Measurements from ENCODE around the gene RHBDL1.

Gene RHBDL1

GRCh38 chr16:648071-648780, 27.2 kb upstream of the RHBDL1 start (continued):
- no peak for TF ChIP-seq ZNF561 (tag by site-specific recombination; IDR thresholded peaks at IDR 0.05; ENCODE audit: borderline replicate concordance)
- peak; percentile 85 for TF ChIP-seq SCRT2 (tag by site-specific recombination; IDR thresholded peaks at IDR 0.05)
- no peak for TF ChIP-seq ZNF792 (tag by site-specific recombination; IDR thresholded peaks at IDR 0.05)
- no peak for TF ChIP-seq WT1 (tag by site-specific recombination; IDR thresholded peaks at IDR 0.05)
- TF ChIP-seq ZNF223 (tag by site-specific recombination; IDR thresholded peaks at IDR 0.05): no peak
- TF ChIP-seq, protein P1, sequence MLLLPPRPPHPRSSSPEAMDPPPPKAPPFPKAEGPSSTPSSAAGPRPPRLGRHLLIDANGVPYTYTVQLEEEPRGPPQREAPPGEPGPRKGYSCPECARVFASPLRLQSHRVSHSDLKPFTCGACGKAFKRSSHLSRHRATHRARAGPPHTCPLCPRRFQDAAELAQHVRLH (tag by site-specific recombination; IDR thresholded peaks at IDR 0.05): no peak
- TF ChIP-seq, protein P2, sequence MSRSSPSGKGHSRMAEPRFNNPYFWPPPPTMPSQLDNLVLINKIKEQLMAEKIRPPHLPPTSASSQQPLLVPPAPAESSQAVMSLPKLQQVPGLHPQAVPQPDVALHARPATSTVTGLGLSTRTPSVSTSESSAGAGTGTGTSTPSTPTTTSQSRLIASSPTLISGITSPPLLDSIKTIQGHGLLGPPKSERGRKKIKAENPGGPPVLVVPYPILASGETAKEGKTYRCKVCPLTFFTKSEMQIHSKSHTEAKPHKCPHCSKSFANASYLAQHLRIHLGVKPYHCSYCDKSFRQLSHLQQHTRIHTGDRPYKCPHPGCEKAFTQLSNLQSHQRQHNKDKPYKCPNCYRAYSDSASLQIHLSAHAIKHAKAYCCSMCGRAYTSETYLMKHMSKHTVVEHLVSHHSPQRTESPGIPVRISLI (tag by site-specific recombination; IDR thresholded peaks at IDR 0.05): no peak
- no peak for TF ChIP-seq ZNF140 (tag by site-specific recombination; IDR thresholded peaks at IDR 0.05)
- no peak for TF ChIP-seq ZNF404 (tag by site-specific recombination; IDR thresholded peaks at IDR 0.05)
- no peak for TF ChIP-seq ZNF488 (tag by site-specific recombination; IDR thresholded peaks at IDR 0.05)
- TF ChIP-seq ZNF768 (tag by site-specific recombination; IDR thresholded peaks at IDR 0.05): no peak
- no peak for TF ChIP-seq ZNF157 (tag by site-specific recombination; IDR thresholded peaks at IDR 0.05)
- no peak for TF ChIP-seq ZNF266 (tag by site-specific recombination; IDR thresholded peaks at IDR 0.05; ENCODE audit: low read depth)
- TF ChIP-seq, protein P3, sequence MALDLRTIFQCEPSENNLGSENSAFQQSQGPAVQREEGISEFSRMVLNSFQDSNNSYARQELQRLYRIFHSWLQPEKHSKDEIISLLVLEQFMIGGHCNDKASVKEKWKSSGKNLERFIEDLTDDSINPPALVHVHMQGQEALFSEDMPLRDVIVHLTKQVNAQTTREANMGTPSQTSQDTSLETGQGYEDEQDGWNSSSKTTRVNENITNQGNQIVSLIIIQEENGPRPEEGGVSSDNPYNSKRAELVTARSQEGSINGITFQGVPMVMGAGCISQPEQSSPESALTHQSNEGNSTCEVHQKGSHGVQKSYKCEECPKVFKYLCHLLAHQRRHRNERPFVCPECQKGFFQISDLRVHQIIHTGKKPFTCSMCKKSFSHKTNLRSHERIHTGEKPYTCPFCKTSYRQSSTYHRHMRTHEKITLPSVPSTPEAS (tag by site-specific recombination; IDR thresholded peaks at IDR 0.05): no peak
- TF ChIP-seq ZBTB6 (tag by site-specific recombination; IDR thresholded peaks at IDR 0.05): no peak
- peak; percentile 58; the same call in 1 of the 2 replicates for TF ChIP-seq ZNF423 (tag by site-specific recombination; IDR thresholded peaks at IDR 0.05)
- TF ChIP-seq ZBTB20 (tag by site-specific recombination; IDR thresholded peaks at IDR 0.05): no peak
- TF ChIP-seq, protein P4, sequence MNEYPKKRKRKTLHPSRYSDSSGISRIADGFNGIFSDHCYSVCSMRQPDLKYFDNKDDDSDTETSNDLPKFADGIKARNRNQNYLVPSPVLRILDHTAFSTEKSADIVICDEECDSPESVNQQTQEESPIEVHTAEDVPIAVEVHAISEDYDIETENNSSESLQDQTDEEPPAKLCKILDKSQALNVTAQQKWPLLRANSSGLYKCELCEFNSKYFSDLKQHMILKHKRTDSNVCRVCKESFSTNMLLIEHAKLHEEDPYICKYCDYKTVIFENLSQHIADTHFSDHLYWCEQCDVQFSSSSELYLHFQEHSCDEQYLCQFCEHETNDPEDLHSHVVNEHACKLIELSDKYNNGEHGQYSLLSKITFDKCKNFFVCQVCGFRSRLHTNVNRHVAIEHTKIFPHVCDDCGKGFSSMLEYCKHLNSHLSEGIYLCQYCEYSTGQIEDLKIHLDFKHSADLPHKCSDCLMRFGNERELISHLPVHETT (tag by site-specific recombination; IDR thresholded peaks at IDR 0.05): no peak
- TF ChIP-seq MEIS1 (CRISPR knock-in tag; IDR thresholded peaks at IDR 0.05; ENCODE audit: borderline replicate concordance): no peak
- peak; percentile 39; the same call in 1 of the 2 replicates for TF ChIP-seq ZBTB48 (tag by site-specific recombination; IDR thresholded peaks at IDR 0.05)
- TF ChIP-seq ZNF530 (tag by site-specific recombination; IDR thresholded peaks at IDR 0.05; ENCODE audit: low read depth): no peak
- peak; percentile 72 for TF ChIP-seq KLF7 (tag by site-specific recombination; IDR thresholded peaks at IDR 0.05; ENCODE audit: borderline replicate concordance)
- TF ChIP-seq ZNF76 (tag by site-specific recombination; IDR thresholded peaks at IDR 0.05; ENCODE audit: borderline replicate concordance, low read depth): no peak
- TF ChIP-seq ZNF23 (tag by site-specific recombination; IDR thresholded peaks at IDR 0.05; ENCODE audit: borderline replicate concordance): no peak
- TF ChIP-seq, protein P5, sequence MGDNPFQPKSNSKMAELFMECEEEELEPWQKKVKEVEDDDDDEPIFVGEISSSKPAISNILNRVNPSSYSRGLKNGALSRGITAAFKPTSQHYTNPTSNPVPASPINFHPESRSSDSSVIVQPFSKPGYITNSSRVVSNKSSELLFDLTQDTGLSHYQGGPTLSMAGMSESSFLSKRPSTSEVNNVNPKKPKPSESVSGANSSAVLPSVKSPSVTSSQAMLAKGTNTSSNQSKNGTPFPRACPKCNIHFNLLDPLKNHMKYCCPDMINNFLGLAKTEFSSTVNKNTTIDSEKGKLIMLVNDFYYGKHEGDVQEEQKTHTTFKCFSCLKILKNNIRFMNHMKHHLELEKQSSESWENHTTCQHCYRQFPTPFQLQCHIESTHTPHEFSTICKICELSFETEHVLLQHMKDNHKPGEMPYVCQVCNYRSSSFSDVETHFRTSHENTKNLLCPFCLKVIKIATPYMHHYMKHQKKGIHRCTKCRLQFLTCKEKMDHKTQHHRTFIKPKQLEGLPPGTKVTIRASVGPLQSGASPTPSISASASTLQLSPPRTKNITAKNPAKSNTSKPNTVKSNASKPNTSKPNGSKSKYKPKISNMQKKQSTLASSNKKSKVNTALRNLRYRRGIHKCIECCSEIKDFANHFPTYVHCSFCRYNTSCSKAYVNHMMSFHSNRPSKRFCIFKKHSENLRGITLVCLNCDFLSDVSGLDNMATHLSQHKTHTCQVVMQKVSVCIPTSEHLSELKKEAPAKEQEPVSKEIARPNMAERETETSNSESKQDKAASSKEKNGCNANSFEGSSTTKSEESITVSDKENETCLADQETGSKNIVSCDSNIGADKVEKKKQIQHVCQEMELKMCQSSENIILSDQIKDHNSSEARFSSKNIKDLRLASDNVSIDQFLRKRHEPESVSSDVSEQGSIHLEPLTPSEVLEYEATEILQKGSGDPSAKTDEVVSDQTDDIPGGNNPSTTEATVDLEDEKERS (tag by site-specific recombination; IDR thresholded peaks at IDR 0.05): no peak
- TF ChIP-seq ZNF837 (tag by site-specific recombination; IDR thresholded peaks at IDR 0.05): 0 out of 2 replicates have a peak, but pooled peaks have one; percentile 32
- TF ChIP-seq GLI2 (tag by site-specific recombination; IDR thresholded peaks at IDR 0.05; ENCODE audit: borderline replicate concordance, low read depth): no peak
- TF ChIP-seq ATF2 (tag by site-specific recombination; IDR thresholded peaks at IDR 0.05; ENCODE audit: low read depth): no peak
- TF ChIP-seq ZNF138 (tag by site-specific recombination; IDR thresholded peaks at IDR 0.05; ENCODE audit: borderline replicate concordance): no peak
- TF ChIP-seq ZNF16 (tag by site-specific recombination; IDR thresholded peaks at IDR 0.05; ENCODE audit: low read depth): no peak
